HL-60/S4 treated with retinoic acid at 250 ng/mL for 4 days and 3 days (cell line): Measurements from ENCODE around the gene TXNDC11.

Source experiments
- in situ Hi-C: fragments of 300-500 bp; cut with MboI; formaldehyde crosslinking; loops from 2 replicates; pipeline ENCODE4 v1.7.0; 2022; ENCODE audit warnings: low sequenced_read_pairs

TXNDC11 gene

GRCh38 chr16:11692171-11692570 lies 50.5 kb downstream of the TXNDC11 start:
- in situ Hi-C loops, result no loop called here

GRCh38 chr16:11691771-11692170 lies 50.9 kb downstream of the TXNDC11 start:
- in situ Hi-C loops, result no loop called here

- in situ Hi-C loops, result no loop called here
Observed at GRCh38 chr16:11691235-11691634, 51.4 kb downstream of the TXNDC11 start.

GRCh38 chr16:11689031-11689840 lies 53.4 kb downstream of the TXNDC11 start:
- in situ Hi-C loops, result no loop called here

- in situ Hi-C loops, result no loop called here
Observed at GRCh38 chr16:11688520-11688886, 54.2 kb downstream of the TXNDC11 start.

- in situ Hi-C loops, result no loop called here
Observed at GRCh38 chr16:11687601-11688519, 54.8 kb downstream of the TXNDC11 start.

GRCh38 chr16:11686713-11687380 lies 55.8 kb downstream of the TXNDC11 start:
- in situ Hi-C loops, result no loop called here

- in situ Hi-C loops, result no loop called here
Observed at GRCh38 chr16:11685844-11686618, 56.6 kb downstream of the TXNDC11 start.

- in situ Hi-C loops, result no loop called here
Observed at GRCh38 chr16:11684231-11685025, 58.2 kb downstream of the TXNDC11 start.

GRCh38 chr16:11683145-11683544 lies 59.5 kb downstream of the TXNDC11 start:
- in situ Hi-C loops, result no loop called here

- in situ Hi-C loops, result no loop called here
Observed at GRCh38 chr16:11682655-11683096, 60.0 kb downstream of the TXNDC11 start.

- in situ Hi-C loops, result no loop called here
Observed at GRCh38 chr16:11681976-11682654, 60.5 kb downstream of the TXNDC11 start.

- in situ Hi-C loops, result no loop called here
Observed at GRCh38 chr16:11681556-11681955, 61.1 kb downstream of the TXNDC11 start.

- in situ Hi-C loops, result no loop called here
Observed at GRCh38 chr16:11679941-11680911, 62.4 kb downstream of the TXNDC11 start.

GRCh38 chr16:11679250-11679649 lies 63.4 kb downstream of the TXNDC11 start:
- in situ Hi-C loops, result no loop called here

GRCh38 chr16:11677959-11678881 lies 64.4 kb downstream of the TXNDC11 start:
- in situ Hi-C loops, result no loop called here

- in situ Hi-C loops, result no loop called here
Observed at GRCh38 chr16:11677451-11677951, 65.2 kb downstream of the TXNDC11 start.
